Measurements from ENCODE around the gene KIF27.

DNA sequence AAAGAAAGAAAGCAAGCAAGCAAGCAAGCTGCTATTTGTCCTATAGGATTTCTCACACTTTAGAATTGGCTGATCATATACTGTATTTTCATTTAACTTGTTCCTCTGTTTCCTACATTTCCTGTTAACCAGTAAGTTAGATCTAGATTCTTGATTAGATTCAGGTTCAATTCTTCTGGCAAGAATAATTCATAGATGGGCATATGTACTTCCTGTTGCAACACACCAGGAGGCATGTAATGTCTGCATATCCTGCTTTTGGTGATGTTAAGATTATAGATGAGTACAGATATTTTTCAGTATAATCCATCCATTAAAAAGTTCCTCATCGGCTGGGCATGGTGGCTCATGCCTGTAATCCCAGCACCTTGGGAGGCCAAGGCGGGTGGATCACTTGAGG is 10.8 kb upstream of the KIF27 start:
- TF ChIP-seq HDAC6 (IDR thresholded peaks at IDR 0.05; ENCODE audit: unreplicated experiment) (no peak), FOXK2 (IDR thresholded peaks at IDR 0.05) (no peak), HCFC1 (IDR thresholded peaks at IDR 0.05; ENCODE audit: low read length) (no peak), POLR2AphosphoS5 (IDR thresholded peaks at IDR 0.05; ENCODE audit: low read length) (no peak), BMI1 (IDR thresholded peaks at IDR 0.05; ENCODE audit: borderline replicate concordance) (no peak), POLR2A (IDR thresholded peaks at IDR 0.05; ENCODE audit: low read depth, low read length) (no peak), RFX5 (IDR thresholded peaks at IDR 0.05; ENCODE audit: low read depth, low read length) (no peak), JUND (IDR thresholded peaks at IDR 0.05; ENCODE audit: low read depth, low read length) (no peak), ZNF24 (IDR thresholded peaks at IDR 0.05) (no peak)
- TF ChIP-seq, protein P1, sequence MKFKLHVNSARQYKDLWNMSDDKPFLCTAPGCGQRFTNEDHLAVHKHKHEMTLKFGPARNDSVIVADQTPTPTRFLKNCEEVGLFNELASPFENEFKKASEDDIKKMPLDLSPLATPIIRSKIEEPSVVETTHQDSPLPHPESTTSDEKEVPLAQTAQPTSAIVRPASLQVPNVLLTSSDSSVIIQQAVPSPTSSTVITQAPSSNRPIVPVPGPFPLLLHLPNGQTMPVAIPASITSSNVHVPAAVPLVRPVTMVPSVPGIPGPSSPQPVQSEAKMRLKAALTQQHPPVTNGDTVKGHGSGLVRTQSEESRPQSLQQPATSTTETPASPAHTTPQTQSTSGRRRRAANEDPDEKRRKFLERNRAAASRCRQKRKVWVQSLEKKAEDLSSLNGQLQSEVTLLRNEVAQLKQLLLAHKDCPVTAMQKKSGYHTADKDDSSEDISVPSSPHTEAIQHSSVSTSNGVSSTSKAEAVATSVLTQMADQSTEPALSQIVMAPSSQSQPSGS (IDR thresholded peaks at IDR 0.05; ENCODE audit: low read length), result no peak
- TF ChIP-seq, protein P2, sequence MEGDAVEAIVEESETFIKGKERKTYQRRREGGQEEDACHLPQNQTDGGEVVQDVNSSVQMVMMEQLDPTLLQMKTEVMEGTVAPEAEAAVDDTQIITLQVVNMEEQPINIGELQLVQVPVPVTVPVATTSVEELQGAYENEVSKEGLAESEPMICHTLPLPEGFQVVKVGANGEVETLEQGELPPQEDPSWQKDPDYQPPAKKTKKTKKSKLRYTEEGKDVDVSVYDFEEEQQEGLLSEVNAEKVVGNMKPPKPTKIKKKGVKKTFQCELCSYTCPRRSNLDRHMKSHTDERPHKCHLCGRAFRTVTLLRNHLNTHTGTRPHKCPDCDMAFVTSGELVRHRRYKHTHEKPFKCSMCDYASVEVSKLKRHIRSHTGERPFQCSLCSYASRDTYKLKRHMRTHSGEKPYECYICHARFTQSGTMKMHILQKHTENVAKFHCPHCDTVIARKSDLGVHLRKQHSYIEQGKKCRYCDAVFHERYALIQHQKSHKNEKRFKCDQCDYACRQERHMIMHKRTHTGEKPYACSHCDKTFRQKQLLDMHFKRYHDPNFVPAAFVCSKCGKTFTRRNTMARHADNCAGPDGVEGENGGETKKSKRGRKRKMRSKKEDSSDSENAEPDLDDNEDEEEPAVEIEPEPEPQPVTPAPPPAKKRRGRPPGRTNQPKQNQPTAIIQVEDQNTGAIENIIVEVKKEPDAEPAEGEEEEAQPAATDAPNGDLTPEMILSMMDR (IDR thresholded peaks at IDR 0.05 in 2 of 3, conservative IDR thresholded peaks at IDR 0.05 in 1 of 3; ENCODE audit: control insufficient read depth in 2 of 3, extremely low read depth in 1 of 3, insufficient read depth in 1 of 3, low read depth in 3 of 3, low read length in 3 of 3), result no peak

Measured in GM12878 (cell line).